PC-9 (cell line): Measurements from ENCODE around the gene NDUFC2. TPM values are rescaled to one million over a fixed set of nuclear protein-coding genes. Genes with fewer than 3 reads are reported as not detected.

Experiments
- BruUV-seq: library from RNA; stranded (reverse); fragments of 400-500 nt; replicated peaks from 2 replicates; lab custom pipeline; 2021; lab: Mats Ljungman, UMichigan
- CTCF ChIA-PET: fragments of 300-600 bp; sonication (Branson Sonifier 250); formaldehyde crosslinking; loops from one replicate; lab custom pipeline; 2022; ENCODE audit warnings: antibody characterized with exemption; lab: Charles Lee
- POLR2A ChIA-PET: fragments of 300-600 bp; sonication (Branson Sonifier 250); formaldehyde crosslinking; loops from one replicate; lab custom pipeline; 2022; ENCODE audit warnings: antibody characterized with exemption; ENCODE audit not compliant: unreplicated experiment; lab: Charles Lee
- DNase-seq, 2 experiments: peaks; one replicate each; pipeline versions ENCODE4 v3.0.0 to v3.0.0-alpha.2; 2015 to 2022; ENCODE audit warnings: mixed read lengths in 1 of 2
- H2AFZ ChIP-seq: fragments of 200-600 bp; sonication (generic); 2 replicates; pipeline ENCODE4 v1.8.1; 2017; ENCODE audit warnings: antibody characterized with exemption
- H3F3A ChIP-seq: fragments of 200-600 bp; sonication (generic); 2 replicates; pipeline ENCODE4 v1.8.1; 2017; ENCODE audit warnings: antibody characterized with exemption, mild to moderate bottlenecking, low read depth; ENCODE audit not compliant: insufficient read depth
- H3K27ac ChIP-seq: fragments of 200-600 bp; sonication (generic); 2 replicates; pipeline ENCODE4 v1.6.1; 2016; ENCODE audit warnings: mixed run types
- H3K27me3 ChIP-seq: fragments of 200-600 bp; sonication (generic); 2 replicates; pipeline ENCODE4 v1.6.1; 2016; ENCODE audit warnings: low read depth, mixed run types; ENCODE audit not compliant: insufficient read depth
- H3K36me3 ChIP-seq: fragments of 200-600 bp; sonication (generic); 2 replicates; pipeline ENCODE4 v1.6.1; 2016; ENCODE audit warnings: low read depth, mixed run types
- H3K4me1 ChIP-seq: fragments of 200-600 bp; sonication (generic); replicated peaks from 2 replicates; pipeline ENCODE4 v1.6.1; 2016; ENCODE audit warnings: mixed run types; ENCODE audit not compliant: insufficient read depth
- H3K4me2 ChIP-seq: fragments of 200-600 bp; sonication (generic); 2 replicates; pipeline ENCODE4 v1.6.1; 2017; ENCODE audit warnings: mixed run types
- H3K4me3 ChIP-seq: fragments of 200-600 bp; sonication (generic); 2 replicates; pipeline ENCODE4 v1.6.1; 2016; ENCODE audit warnings: mixed run types
- H3K79me2 ChIP-seq: fragments of 200-600 bp; sonication (generic); 2 replicates; pipeline ENCODE4 v1.6.1; 2017; ENCODE audit warnings: low read depth, mixed run types
- H3K9me2 ChIP-seq: fragments of 200-600 bp; sonication (generic); 2 replicates; pipeline ENCODE4 v1.8.1; 2017; ENCODE audit warnings: mild to moderate bottlenecking; ENCODE audit not compliant: insufficient read depth
- H3K9me3 ChIP-seq: fragments of 200-600 bp; sonication (generic); 2 replicates; pipeline ENCODE4 v1.8.1; 2016; ENCODE audit warnings: low read depth; ENCODE audit not compliant: insufficient read depth
- H4K20me1 ChIP-seq: fragments of 200-600 bp; sonication (generic); 2 replicates; pipeline ENCODE4 v1.8.1; 2017; ENCODE audit not compliant: insufficient read depth
- EZH2 ChIP-seq: fragments of 200-600 bp; sonication (generic); IDR thresholded peaks from 2 replicates; pipeline ENCODE4 v1.8.0; 2017; ENCODE audit warnings: antibody characterized with exemption, low read depth
- intact Hi-C: fragments of 100-400 bp; cut with micrococcal nuclease; formaldehyde crosslinking; loops from one replicate; pipeline ENCODE4 v1.10.0; 2022; ENCODE audit not compliant: unreplicated experiment
- total RNA-seq: library from RNA; stranded (reverse); gene quantifications from 2 replicates; pipeline ENCODE4 v1.2.3, GENCODE V29; 2021
- TF ChIP-seq, protein P1 (sequence below): fragments of 200-600 bp; sonication (generic); conservative IDR thresholded peaks from 2 replicates; pipeline ENCODE4 v1.6.1; 2017; ENCODE audit warnings: mixed run types, antibody characterized with exemption, mild to moderate bottlenecking, moderate library complexity

NDUFC2 gene
- total RNA-seq, 1 experiment from 2014 or later: 380 TPM

DNA sequence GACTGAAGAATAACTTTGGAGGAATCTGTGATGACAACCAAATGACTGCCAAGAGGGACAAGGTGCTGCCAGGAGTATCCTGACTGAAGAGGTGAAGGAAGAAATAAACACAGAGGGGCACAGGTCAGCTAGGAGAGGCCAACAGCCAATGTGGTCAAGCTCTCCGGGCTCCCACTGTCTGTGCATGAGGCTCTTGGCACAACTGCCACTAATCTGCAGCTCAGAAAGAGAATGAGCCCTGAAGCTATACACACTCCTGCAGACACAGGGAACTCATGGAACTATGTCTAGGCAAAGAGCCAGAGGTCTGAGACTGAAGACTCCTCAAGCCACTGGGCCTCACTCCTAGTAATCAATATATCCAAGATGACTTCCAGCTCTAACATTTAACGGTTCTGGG is 9.0 kb downstream of the NDUFC2 start:
- Histone ChIP-seq H3K4me3 (no peak overlapping the region), H3F3A (no peaks in the 10 kb centered on the region; the same call in 1 of the 2 replicates), H3K27me3 (no peaks in the 10 kb centered on the region), H3K79me2 (peaks cover 30% of the 10 kb centered on the region), H4K20me1 (peaks cover 15% of the 10 kb centered on the region), H3K36me3 (peaks cover 54% of the 10 kb centered on the region), H3K4me1 (peaks cover 9% of the 10 kb centered on the region; the same call in 1 of the 2 replicates), H2AFZ (no peak overlapping the region), H3K9me3 (no peaks in the 10 kb centered on the region), H3K4me2 (no peak overlapping the region), H3K27ac (no peak overlapping the region), H3K9me2 (no peaks in the 10 kb centered on the region)
- intact Hi-C loops: no loop called here
- ChIA-PET CTCF (no interaction called here), POLR2A (no interaction called here)
- BruUV-seq: no TSS peak
- TF ChIP-seq, protein P1, sequence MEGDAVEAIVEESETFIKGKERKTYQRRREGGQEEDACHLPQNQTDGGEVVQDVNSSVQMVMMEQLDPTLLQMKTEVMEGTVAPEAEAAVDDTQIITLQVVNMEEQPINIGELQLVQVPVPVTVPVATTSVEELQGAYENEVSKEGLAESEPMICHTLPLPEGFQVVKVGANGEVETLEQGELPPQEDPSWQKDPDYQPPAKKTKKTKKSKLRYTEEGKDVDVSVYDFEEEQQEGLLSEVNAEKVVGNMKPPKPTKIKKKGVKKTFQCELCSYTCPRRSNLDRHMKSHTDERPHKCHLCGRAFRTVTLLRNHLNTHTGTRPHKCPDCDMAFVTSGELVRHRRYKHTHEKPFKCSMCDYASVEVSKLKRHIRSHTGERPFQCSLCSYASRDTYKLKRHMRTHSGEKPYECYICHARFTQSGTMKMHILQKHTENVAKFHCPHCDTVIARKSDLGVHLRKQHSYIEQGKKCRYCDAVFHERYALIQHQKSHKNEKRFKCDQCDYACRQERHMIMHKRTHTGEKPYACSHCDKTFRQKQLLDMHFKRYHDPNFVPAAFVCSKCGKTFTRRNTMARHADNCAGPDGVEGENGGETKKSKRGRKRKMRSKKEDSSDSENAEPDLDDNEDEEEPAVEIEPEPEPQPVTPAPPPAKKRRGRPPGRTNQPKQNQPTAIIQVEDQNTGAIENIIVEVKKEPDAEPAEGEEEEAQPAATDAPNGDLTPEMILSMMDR: no peak
- TF ChIP-seq EZH2: no peak
- no peak for DNase-seq

DNA sequence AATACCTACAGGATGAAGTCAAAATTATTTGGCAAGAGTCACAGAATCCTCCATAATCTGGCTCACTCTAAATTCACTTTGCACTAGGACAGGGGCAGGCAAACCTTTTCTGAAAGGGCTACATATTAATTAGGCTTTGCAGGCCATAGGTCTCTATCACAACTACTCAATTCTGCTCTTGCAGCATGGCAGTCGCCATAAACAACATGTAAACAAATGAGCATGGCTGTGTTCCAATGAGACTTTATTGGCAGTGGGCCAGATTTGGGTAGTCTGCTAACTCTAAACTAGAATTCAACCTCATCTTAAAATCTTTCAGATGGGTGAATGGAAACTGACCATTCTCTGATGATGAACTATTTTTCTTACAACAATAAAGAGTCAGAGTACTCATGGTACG is 10.2 kb downstream of the NDUFC2 start:
- Histone ChIP-seq H3K9me3 (no peaks in the 10 kb centered on the region), H2AFZ (no peak overlapping the region), H3K27ac (no peak overlapping the region), H3K27me3 (no peaks in the 10 kb centered on the region), H3K4me2 (no peak overlapping the region), H3K79me2 (peaks cover 18% of the 10 kb centered on the region), H3K9me2 (no peaks in the 10 kb centered on the region), H3K4me3 (no peak overlapping the region), H3K36me3 (peaks cover 42% of the 10 kb centered on the region), H3K4me1 (no peaks in the 10 kb centered on the region), H3F3A (no peaks in the 10 kb centered on the region), H4K20me1 (peaks cover 4% of the 10 kb centered on the region; the same call in 1 of the 2 replicates)
- TF ChIP-seq, protein P1: no peak
- TF ChIP-seq EZH2: no peak
- ChIA-PET POLR2A (no interaction called here), CTCF (no interaction called here)
- no TSS peak for BruUV-seq
- DNase-seq: no peak
- intact Hi-C loops: no loop called here

- no TSS peak for BruUV-seq
- Histone ChIP-seq H3K4me1 (no peaks in the 10 kb centered on the region), H3K27me3 (no peaks in the 10 kb centered on the region), H3F3A (no peaks in the 10 kb centered on the region), H3K79me2 (peaks cover 2% of the 10 kb centered on the region), H3K4me2 (no peak overlapping the region), H4K20me1 (no peaks in the 10 kb centered on the region), H3K27ac (no peak overlapping the region), H3K36me3 (peaks cover 41% of the 10 kb centered on the region), H3K9me2 (no peaks in the 10 kb centered on the region), H3K9me3 (no peaks in the 10 kb centered on the region), H2AFZ (no peak overlapping the region), H3K4me3 (no peak overlapping the region)
- no peak for DNase-seq
- CTCF ChIA-PET: interaction anchor here (0.6 kb wide), 1 partner anchor 28 kb away, joined by 3 read pairs; no protein-coding TSS in a partner anchor
- intact Hi-C loops: no loop called here
- TF ChIP-seq, protein P1: no peak
- TF ChIP-seq EZH2: no peak
- POLR2A ChIA-PET: no interaction called here
Observed at GRCh38 chr11:78067704-78068103, 12.0 kb downstream of the NDUFC2 start.
